Mammary epithelial cell (primary cell): ENCODE results near the gene TAAR9.

Source experiments
- CTCF ChIP-seq, 2 donors: IDR thresholded peaks in 1 of 2; conservative IDR thresholded peaks in 1 of 2; 2 replicates each; pipeline ENCODE4 v1.5.1; 2011 to 2012; ENCODE audit warnings: inconsistent platforms in 2 of 2, low read length in 2 of 2, mild to moderate bottlenecking in 2 of 2, control low read depth in 1 of 2, low read depth in 1 of 2; ENCODE audit not compliant: insufficient read depth in 1 of 2; ENCODE audit errors: extremely low read depth in 1 of 2
- EZH2 ChIP-seq: IDR thresholded peaks from 2 replicates; pipeline ENCODE4 v1.6.1; 2012; ENCODE audit warnings: low read length, inconsistent platforms, borderline replicate concordance

DNA sequence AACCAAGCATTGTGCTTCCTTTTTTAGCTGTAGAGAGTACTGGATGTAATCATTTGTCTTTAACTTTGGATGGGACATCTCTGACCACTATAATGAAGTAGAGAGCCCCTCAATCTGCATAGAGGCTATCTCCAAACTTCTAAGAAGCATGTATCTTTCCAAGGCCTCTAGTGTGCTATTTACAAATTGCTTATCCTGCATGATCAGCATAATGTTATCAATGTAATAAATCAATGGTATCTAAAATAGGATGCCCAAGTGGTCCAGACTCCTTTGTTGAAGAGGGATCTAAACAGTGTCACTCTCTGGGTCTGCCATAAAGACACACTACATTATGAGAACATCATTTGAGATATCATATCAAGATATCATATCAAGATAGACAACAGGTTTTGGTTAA is 6.7 kb downstream of the TAAR9 start:
- no peak for TF ChIP-seq EZH2
- no peak for TF ChIP-seq CTCF (conservative IDR thresholded peaks at IDR 0.05 in 1 of 2, IDR thresholded peaks at IDR 0.05 in 1 of 2; ENCODE audit: extremely low read depth in 1 of 2, insufficient read depth in 1 of 2, low read depth in 1 of 2, low read length in 2 of 2)
